Hepatocyte (in vitro differentiated cells): ENCODE results near the gene PLBD1. TPM values are rescaled to one million over a fixed set of nuclear protein-coding genes. Genes with fewer than 3 reads are reported as not detected.

Experiments used
- DNase-seq: peaks from one replicate; pipeline ENCODE4 v3.0.0-alpha.2; 2016; ENCODE audit warnings: low spot score
- H2AFZ ChIP-seq: fragments of 200-600 bp; sonication (generic); 2 replicates; pipeline ENCODE4 v1.6.0; 2016; ENCODE audit warnings: antibody characterized with exemption, mild to moderate bottlenecking
- H3K27ac ChIP-seq: fragments of 200-600 bp; sonication (generic); 2 replicates; pipeline ENCODE4 v1.5.1; 2016; ENCODE audit warnings: mild to moderate bottlenecking
- H3K27me3 ChIP-seq: fragments of 200-600 bp; sonication (generic); 2 replicates; pipeline ENCODE4 v1.6.1; 2016
- H3K36me3 ChIP-seq: fragments of 200-600 bp; sonication (generic); replicated peaks from 2 replicates; pipeline ENCODE4 v1.5.1; 2016; ENCODE audit warnings: low read depth; ENCODE audit not compliant: insufficient read depth
- H3K4me1 ChIP-seq: fragments of 200-600 bp; sonication (generic); 2 replicates; pipeline ENCODE4 v1.5.1; 2016; ENCODE audit warnings: mild to moderate bottlenecking, moderate library complexity; ENCODE audit not compliant: insufficient read depth
- H3K4me2 ChIP-seq: fragments of 200-600 bp; sonication (generic); 2 replicates; pipeline ENCODE4 v1.6.0; 2016
- H3K4me3 ChIP-seq: fragments of 200-600 bp; sonication (generic); 2 replicates; pipeline ENCODE4 v1.5.1; 2016; ENCODE audit warnings: mild to moderate bottlenecking
- H3K79me2 ChIP-seq: fragments of 200-600 bp; sonication (generic); 2 replicates; pipeline ENCODE4 v1.6.0; 2017; ENCODE audit warnings: mild to moderate bottlenecking
- H3K9me2 ChIP-seq: fragments of 200-600 bp; sonication (generic); replicated peaks from 2 replicates; pipeline ENCODE4 v1.6.0; 2017; ENCODE audit warnings: mild to moderate bottlenecking; ENCODE audit not compliant: insufficient read depth
- H3K9me3 ChIP-seq: fragments of 200-600 bp; sonication (generic); 2 replicates; pipeline ENCODE4 v1.5.1; 2016; ENCODE audit warnings: low read depth, mild to moderate bottlenecking
- H4K20me1 ChIP-seq: fragments of 200-600 bp; sonication (generic); 2 replicates; pipeline ENCODE4 v1.6.0; 2016; ENCODE audit warnings: mild to moderate bottlenecking; ENCODE audit not compliant: insufficient read depth, poor library complexity, severe bottlenecking
- EZH2 ChIP-seq: fragments of 200-600 bp; sonication (generic); IDR thresholded peaks from 2 replicates; pipeline ENCODE4 v1.6.1; 2016; ENCODE audit warnings: antibody characterized with exemption, mild to moderate bottlenecking, borderline replicate concordance
- EZH2phosphoT487 ChIP-seq: fragments of 200-600 bp; sonication (generic); IDR thresholded peaks from one replicate; pipeline ENCODE4 v1.6.1; 2018; ENCODE audit warnings: antibody characterized with exemption, mild to moderate bottlenecking, low read depth, moderate library complexity; ENCODE audit not compliant: unreplicated experiment, severe bottlenecking
- WGBS: methylation state at CpG from one replicate; pipeline ENCODE4 v1.1.6; 2016; ENCODE audit warnings: low lambda C conversion rate; ENCODE audit errors: missing lambda C conversion rate; 5-methylcytosine and 5-hydroxymethylcytosine counted together
- polyA plus RNA-seq: library from polyadenylated mRNA; unstranded; fragments of >200 nt; fragmentation: Nextera tagmentation; extraction: Ambion mirVana; gene quantifications from 2 replicates; pipeline ENCODE4 v1.2.1, GENCODE V29; 2016
- total RNA-seq: library from RNA; depleted of rRNA; stranded (reverse); fragments of >200 nt; gene quantifications from 2 replicates; pipeline ENCODE4 v1.2.3, GENCODE V29; 2014
- TF ChIP-seq, protein P1 (sequence below): fragments of 200-600 bp; sonication (generic); IDR thresholded peaks from 2 replicates; pipeline ENCODE4 v1.5.1; 2016; ENCODE audit warnings: antibody characterized with exemption, mild to moderate bottlenecking; ENCODE audit not compliant: poor library complexity

The PLBD1 gene
- total and polyA plus RNA-seq, 2 experiments from 2014 or later: 18.6 to 19.1 TPM

DNA sequence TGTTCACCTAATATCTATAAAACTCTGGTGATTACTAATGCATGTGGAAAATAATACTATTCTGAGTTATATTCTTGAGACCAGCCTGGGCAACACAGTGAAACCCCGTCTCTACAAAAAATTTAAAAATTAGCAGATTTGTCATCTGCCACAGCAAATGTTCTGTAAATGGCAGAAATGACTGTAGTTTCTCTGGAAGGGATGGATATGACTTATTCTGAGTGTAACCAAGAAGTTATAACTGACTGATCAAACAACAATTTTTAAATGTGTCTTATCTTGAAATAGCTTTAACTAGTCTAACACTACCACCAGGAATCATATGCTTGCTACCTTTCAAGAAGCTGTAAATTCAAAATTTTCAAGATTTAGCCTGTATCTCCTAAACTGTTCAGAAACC, 88.7 kb downstream of the PLBD1 start:
- Histone ChIP-seq H3K4me1 (no peaks in the 10 kb centered on the region), H3K4me3 (no peak overlapping the region), H3K36me3 (no peaks in the 10 kb centered on the region), H3K9me2 (no peaks in the 10 kb centered on the region), H2AFZ (no peak overlapping the region), H3K9me3 (peaks cover 21% of the 10 kb centered on the region), H3K27me3 (no peaks in the 10 kb centered on the region), H4K20me1 (no peaks in the 10 kb centered on the region), H3K4me2 (no peak overlapping the region), H3K27ac (no peak overlapping the region), H3K79me2 (peaks cover 5% of the 10 kb centered on the region)
- WGBS: 100% methylated on average over 1 of the region's 1 CpG
- TF ChIP-seq EZH2phosphoT487 (no peak), EZH2 (no peak)
- TF ChIP-seq, protein P1, sequence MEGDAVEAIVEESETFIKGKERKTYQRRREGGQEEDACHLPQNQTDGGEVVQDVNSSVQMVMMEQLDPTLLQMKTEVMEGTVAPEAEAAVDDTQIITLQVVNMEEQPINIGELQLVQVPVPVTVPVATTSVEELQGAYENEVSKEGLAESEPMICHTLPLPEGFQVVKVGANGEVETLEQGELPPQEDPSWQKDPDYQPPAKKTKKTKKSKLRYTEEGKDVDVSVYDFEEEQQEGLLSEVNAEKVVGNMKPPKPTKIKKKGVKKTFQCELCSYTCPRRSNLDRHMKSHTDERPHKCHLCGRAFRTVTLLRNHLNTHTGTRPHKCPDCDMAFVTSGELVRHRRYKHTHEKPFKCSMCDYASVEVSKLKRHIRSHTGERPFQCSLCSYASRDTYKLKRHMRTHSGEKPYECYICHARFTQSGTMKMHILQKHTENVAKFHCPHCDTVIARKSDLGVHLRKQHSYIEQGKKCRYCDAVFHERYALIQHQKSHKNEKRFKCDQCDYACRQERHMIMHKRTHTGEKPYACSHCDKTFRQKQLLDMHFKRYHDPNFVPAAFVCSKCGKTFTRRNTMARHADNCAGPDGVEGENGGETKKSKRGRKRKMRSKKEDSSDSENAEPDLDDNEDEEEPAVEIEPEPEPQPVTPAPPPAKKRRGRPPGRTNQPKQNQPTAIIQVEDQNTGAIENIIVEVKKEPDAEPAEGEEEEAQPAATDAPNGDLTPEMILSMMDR: no peak
- no peak for DNase-seq

DNA sequence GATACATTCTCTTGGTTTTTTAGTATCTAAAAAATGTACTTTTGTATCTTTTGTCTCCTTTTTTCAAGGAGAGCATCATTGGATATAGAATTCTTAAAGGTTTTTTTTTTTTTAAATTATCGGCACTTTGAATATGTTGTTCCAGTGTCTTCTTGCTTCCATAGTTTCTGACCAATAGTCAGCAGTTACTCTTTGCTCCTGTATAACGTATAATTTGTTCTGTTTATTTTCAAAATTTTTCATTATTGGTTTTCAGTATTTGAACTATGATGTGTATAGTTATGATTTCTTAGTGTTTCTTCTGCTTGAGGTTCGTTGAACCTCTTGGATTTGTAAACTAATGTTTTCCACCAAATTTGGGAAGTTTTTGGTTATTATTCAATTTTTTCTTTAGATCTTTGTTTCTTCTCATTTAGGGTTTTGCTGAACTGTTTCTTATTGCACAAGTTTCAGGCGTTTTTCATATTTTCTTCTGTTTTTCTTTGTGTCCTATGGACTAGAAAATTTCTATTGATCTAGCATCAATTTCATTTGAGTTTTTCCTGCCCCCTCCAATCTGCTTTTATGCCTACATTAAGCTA, 93.9 kb downstream of the PLBD1 start:
- Histone ChIP-seq H3K27ac (no peak overlapping the region), H3K4me3 (no peak overlapping the region), H2AFZ (no peak overlapping the region), H4K20me1 (no peaks in the 10 kb centered on the region), H3K4me2 (no peak overlapping the region), H3K27me3 (no peaks in the 10 kb centered on the region), H3K79me2 (peaks cover 15% of the 10 kb centered on the region), H3K36me3 (peaks cover 9% of the 10 kb centered on the region), H3K9me3 (peaks cover 36% of the 10 kb centered on the region), H3K4me1 (no peaks in the 10 kb centered on the region), H3K9me2 (no peaks in the 10 kb centered on the region)
- TF ChIP-seq EZH2: no peak
- TF ChIP-seq EZH2phosphoT487: no peak
- 90% methylated on average over 4 of the region's 4 CpGs for WGBS
- peak; percentile 8 for DNase-seq

DNA sequence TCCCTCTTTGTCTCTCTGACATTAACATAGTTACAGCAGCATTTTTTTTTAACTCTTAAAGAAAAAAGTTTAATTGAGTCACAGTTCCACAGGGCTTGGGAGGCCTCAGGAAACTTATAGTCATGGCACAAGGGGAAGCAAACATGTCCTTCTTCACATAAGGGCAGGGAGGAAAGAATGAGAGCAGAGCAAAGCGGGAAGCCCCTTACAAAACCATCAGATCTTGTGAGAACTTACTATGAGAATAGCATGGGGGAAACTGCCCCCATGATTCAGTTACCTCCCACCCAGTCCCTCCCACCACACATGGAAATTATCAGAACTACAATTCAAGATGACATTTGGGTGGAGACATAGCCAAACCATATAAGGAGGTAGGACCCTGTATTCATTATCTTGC, 96.2 kb downstream of the PLBD1 start:
- Histone ChIP-seq H3K9me3 (peaks cover 36% of the 10 kb centered on the region), H3K4me2 (no peak overlapping the region), H3K4me1 (no peaks in the 10 kb centered on the region), H3K27ac (no peak overlapping the region), H3K9me2 (no peaks in the 10 kb centered on the region), H3K4me3 (no peak overlapping the region), H3K27me3 (no peaks in the 10 kb centered on the region), H4K20me1 (no peaks in the 10 kb centered on the region), H3K79me2 (peaks cover 26% of the 10 kb centered on the region), H3K36me3 (peaks cover 9% of the 10 kb centered on the region), H2AFZ (no peak overlapping the region)
- TF ChIP-seq EZH2: no peak
- TF ChIP-seq, protein P1: no peak
- TF ChIP-seq EZH2phosphoT487: no peak
- 100% methylated on average over 1 of the region's 1 CpG for WGBS
- no peak for DNase-seq

GRCh38 chr12:14460212-14460841, 107.4 kb downstream of the PLBD1 start:
- H3K79me2 ChIP-seq: peaks cover 37% of the 10 kb centered on the region
- H3K27ac ChIP-seq: no peak overlapping the region
- no peak for TF ChIP-seq EZH2
- TF ChIP-seq, protein P1: no peak
- no peak for TF ChIP-seq EZH2phosphoT487
- H3K4me1 ChIP-seq: no peaks in the 10 kb centered on the region
- H3K4me2 ChIP-seq: no peak overlapping the region
- H3K9me2 ChIP-seq: no peaks in the 10 kb centered on the region
- no peak for DNase-seq
- peaks cover 2% of the 10 kb centered on the region for H3K36me3 ChIP-seq
- no peaks in the 10 kb centered on the region for H3K27me3 ChIP-seq
- H2AFZ ChIP-seq: no peak overlapping the region
- H3K4me3 ChIP-seq: no peak overlapping the region
- WGBS: 96% methylated on average over 5 of the region's 5 CpGs
- H4K20me1 ChIP-seq: no peaks in the 10 kb centered on the region
- no peaks in the 10 kb centered on the region for H3K9me3 ChIP-seq
